GM12873 (cell line): ENCODE data around the gene GALNT9.

Experiments
- TF ChIP-seq, protein P1 (sequence below): IDR thresholded peaks from 2 replicates; pipeline ENCODE4 v1.5.1; 2012; ENCODE audit warnings: low read depth, mild to moderate bottlenecking, moderate library complexity, low read length, control low read depth; ENCODE audit not compliant: insufficient read depth; ENCODE audit errors: missing control alignments

The GALNT9 gene

GRCh38 chr12:132162508-132163031 is 166.8 kb downstream of the GALNT9 start:
- TF ChIP-seq, protein P1, sequence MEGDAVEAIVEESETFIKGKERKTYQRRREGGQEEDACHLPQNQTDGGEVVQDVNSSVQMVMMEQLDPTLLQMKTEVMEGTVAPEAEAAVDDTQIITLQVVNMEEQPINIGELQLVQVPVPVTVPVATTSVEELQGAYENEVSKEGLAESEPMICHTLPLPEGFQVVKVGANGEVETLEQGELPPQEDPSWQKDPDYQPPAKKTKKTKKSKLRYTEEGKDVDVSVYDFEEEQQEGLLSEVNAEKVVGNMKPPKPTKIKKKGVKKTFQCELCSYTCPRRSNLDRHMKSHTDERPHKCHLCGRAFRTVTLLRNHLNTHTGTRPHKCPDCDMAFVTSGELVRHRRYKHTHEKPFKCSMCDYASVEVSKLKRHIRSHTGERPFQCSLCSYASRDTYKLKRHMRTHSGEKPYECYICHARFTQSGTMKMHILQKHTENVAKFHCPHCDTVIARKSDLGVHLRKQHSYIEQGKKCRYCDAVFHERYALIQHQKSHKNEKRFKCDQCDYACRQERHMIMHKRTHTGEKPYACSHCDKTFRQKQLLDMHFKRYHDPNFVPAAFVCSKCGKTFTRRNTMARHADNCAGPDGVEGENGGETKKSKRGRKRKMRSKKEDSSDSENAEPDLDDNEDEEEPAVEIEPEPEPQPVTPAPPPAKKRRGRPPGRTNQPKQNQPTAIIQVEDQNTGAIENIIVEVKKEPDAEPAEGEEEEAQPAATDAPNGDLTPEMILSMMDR, result no peak

- TF ChIP-seq, protein P1, result no peak
These were observed 167.4 kb downstream of the GALNT9 start for GRCh38 chr12:132161796-132162507.

- TF ChIP-seq, protein P1, result no peak
These were observed 168.2 kb downstream of the GALNT9 start for GRCh38 chr12:132161036-132161781.

DNA sequence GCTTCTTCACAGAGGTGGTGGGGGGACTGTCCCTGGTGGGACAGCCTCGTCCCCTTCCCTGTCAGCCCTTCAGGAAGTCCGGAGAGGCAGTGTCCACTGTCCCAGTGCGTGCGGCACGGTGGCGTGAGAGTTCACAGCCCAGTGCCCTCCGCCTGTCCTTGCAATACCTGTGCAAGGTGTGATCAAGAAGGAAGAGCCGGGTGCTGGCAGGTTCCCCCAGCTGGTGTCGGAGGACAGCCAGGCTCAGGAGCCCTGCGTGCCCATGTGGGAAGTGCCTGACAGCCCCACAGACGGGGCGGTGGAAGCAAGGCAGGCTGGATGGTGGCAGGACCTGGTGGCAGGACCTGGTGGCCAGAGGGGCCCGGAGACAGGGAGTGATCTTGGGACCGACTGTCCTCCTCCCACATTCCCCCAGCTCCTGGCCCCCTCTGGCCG is 168.8 kb downstream of the GALNT9 start:
- TF ChIP-seq, protein P1, result no peak

GRCh38 chr12:132160016-132160415 is 169.4 kb downstream of the GALNT9 start:
- TF ChIP-seq, protein P1, result no peak

DNA sequence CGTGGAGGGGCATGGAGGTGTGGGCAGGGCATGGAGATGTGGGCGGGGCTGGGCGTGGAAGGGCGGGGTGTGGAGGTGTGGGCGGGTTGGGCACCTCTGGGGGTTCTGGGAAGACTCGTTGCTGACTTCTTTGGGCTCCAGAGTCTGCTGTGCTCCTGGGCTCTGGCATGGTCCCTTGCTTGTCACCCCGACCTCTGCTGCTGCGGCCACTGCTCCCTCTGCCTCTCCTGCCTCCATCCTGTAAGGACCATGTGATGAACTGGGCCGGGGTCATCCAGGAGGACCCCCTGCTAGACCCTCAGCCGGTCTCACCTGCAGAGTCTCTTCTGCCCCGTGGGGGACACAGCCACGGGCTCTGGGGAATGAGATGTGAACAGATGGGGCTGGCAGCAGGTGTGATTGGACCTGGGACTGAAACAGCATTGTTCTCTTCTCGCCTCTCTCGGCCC is 169.8 kb downstream of the GALNT9 start:
- TF ChIP-seq, protein P1, result no peak
